Epithelial cell of prostate (primary cell): ENCODE results near the gene CNIH2.
"Not testable (repeated sequence)": the region's sequence is repeated elsewhere in the genome, so short reads cannot be mapped to it uniquely, and the experiment has no call there.

Source experiments
- DNase-seq: peaks from one replicate; pipeline ENCODE4 v3.0.0-alpha.2; 2011; ENCODE audit warnings: low read depth, low spot score
- H3K27ac ChIP-seq: fragments of 450-650 bp; 2 replicates; pipeline ENCODE4 v1.5.1; 2017; ENCODE audit warnings: mild to moderate bottlenecking

CNIH2 gene

DNA sequence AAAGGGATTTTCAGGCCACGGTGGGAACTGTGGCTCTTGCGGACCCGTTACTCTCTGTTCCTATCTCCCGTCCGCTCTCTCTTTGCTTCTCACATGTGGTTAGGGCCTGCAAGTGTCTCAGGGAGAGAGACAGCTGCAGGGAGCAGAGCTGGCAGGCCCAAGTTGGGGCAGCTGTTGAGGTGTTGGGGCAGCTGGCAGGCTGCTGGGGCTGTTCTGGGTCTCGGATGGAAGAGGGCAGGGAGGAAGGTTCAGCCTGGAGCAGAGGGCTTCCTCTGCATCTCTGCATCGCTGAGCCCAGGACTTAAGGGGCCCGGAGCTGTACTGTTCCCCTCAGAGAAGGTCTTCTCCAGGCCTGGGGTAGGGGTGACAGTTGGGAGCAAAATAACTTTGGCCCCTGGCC, 2.6 kb upstream of the CNIH2 start:
- H3K27ac ChIP-seq = no peak overlapping the region
- no peak for DNase-seq

DNA sequence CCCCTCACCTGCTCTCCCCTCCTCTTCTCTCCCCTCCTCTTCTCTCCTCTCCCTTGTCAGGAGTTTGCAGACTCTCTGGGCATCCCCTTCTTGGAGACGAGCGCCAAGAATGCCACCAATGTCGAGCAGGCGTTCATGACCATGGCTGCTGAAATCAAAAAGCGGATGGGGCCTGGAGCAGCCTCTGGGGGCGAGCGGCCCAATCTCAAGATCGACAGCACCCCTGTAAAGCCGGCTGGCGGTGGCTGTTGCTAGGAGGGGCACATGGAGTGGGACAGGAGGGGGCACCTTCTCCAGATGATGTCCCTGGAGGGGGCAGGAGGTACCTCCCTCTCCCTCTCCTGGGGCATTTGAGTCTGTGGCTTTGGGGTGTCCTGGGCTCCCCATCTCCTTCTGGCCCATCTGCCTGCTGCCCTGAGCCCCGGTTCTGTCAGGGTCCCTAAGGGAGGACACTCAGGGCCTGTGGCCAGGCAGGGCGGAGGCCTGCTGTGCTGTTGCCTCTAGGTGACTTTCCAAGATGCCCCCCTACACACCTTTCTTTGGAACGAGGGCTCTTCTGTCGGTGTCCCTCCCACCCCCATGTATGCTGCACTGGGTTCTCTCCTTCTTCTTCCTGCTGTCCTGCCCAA, 1.9 kb upstream of the CNIH2 start:
- no peak for DNase-seq
- no peak overlapping the region for H3K27ac ChIP-seq

DNA sequence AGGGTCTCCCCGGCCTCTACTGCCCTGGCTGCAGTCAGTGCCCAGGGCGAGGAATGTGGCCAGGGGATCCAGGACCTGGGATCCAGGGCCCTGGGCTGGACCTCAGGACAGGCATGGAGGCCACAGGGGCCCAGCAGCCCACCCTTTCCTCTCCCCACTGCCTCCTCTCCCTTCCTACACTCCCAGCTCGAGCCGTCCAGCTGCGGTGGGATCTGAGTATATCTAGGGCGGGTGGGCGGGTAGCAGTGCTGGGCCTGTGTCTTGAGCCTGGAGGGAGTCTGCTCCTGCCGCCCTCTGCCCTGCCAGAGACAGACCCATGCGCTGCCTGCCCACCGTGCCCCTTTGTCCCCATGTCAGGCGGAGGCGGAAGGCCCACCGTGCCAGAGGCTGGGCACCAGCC, 1.4 kb upstream of the CNIH2 start:
- not testable (repeated sequence) for H3K27ac ChIP-seq, DNase-seq

DNA sequence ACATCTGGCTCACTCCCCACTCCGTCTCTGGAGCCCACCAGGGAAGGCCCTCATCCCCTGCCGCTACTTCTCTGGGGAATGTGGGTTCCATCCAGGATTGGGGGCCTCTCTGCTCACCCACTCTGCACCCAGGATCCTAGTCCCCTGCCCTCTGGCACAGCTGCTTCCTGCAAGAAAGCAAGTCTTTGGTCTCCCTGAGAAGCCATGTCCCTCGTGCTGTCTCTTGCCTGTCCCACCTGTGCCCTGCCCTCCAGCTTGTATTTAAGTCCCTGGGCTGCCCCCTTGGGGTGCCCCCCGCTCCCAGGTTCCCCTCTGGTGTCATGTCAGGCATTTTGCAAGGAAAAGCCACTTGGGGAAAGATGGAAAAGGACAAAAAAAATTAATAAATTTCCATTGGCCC, 911 bp upstream of the CNIH2 start:
- DNase-seq, H3K27ac ChIP-seq: not testable (repeated sequence)

DNA sequence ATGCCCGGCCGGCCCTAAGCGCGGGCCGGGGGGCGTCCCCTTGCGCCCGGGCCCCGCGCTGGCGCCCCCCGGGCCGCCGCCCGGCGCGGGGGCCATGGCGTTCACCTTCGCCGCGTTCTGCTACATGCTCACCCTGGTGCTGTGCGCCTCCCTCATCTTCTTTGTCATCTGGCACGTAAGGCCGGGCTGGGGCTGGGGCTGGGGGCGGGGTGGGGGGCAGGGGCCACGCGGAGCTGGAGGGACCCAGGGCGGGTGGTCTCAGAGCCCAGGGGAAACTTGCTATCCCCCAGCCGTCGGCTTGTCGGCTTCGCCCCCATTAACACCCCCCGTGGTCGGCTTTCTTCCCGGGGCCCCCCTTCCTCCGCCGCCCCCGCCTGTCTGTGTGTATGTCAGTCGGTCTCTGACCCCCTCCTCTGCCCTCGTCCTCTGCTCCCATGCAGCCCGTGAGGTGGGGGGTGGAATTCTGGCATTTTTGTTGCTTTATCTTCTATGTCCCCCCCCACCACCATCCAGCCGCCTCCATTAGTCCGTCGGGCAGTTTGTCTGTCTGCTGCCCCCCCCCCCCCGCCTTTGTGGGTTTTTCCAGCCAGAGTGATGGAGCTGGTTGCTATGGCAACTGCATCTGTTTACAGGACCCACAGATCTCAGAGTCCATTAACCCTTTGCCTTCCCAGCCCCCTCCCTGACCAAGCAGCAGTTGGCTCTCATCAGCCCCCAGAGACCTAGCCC, 552 bp downstream of the CNIH2 start:
- H3K27ac ChIP-seq = no peak overlapping the region
- DNase-seq = no peak

DNA sequence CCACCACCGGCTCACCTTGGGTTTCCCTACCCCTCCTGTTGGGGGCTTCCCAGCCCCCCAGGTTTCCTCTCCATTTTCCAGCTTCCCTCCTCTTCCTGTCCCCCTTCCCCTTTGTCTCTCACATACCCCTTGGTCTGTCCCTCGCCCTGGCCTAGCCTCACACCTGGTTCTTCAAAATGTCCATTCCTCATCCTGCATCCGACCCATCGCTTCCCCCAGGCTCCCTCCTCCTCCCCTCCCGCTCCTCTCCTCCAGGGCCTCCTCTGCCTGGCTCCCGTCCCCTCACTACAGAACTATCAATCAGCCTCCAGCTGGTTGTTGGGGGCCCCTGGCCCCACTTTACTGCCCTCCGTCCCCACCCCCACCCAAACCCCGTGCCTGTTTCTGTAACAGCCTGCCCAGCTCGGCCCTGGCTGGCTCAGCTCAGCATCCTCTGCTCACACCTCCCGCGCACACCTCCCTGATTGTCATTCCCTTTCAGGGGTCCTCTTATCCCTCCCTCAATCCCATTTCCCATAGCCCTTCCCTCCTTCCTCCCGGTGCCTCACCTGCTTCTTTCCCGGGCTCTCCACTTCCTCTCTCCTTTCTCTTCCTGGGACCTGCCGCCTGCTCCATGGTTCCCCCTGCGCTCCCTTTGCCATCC, 1.2 kb downstream of the CNIH2 start:
- no peak for DNase-seq
- no peak overlapping the region for H3K27ac ChIP-seq

DNA sequence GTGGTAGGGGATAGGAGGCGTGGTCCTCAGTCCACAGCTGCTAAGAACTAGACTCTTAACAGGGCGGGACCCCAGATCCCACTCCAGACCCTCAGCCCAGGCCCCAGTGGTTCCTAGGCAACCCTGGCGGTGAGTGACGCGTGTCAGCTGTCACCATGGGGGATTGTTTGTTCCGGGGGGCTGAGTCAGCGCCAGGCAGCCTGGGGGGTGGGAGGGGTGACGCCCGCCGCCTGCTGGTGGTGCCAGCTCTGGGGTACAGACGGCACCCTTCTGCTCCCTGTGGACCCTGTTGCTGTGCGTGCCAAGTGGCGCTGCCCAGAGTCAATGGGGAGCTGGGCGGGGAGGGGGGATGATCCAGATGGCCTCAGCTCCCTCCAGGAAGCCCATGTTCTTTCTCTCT, 2.5 kb downstream of the CNIH2 start:
- H3K27ac ChIP-seq = no peak overlapping the region
- no peak for DNase-seq

DNA sequence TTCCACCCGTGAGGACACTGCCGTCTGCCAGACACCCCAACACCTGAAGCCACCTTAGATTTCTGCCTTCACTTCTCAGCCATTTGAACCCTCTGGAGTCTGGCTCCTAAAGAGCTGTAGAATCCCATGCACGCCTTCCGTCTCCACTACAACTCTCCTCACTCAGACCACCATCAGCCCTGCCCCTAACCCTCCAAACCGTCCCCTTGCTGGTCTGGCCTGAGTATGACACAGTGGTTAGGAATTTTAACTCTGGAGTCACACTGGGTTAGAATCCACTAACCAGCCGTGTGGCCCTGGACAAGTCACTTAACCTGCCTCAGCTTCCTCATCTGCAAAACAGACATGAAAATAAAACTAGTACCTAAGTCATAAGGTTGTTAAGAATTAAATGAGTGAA, 3.0 kb downstream of the CNIH2 start:
- DNase-seq = no peak
- H3K27ac ChIP-seq = no peak overlapping the region

DNA sequence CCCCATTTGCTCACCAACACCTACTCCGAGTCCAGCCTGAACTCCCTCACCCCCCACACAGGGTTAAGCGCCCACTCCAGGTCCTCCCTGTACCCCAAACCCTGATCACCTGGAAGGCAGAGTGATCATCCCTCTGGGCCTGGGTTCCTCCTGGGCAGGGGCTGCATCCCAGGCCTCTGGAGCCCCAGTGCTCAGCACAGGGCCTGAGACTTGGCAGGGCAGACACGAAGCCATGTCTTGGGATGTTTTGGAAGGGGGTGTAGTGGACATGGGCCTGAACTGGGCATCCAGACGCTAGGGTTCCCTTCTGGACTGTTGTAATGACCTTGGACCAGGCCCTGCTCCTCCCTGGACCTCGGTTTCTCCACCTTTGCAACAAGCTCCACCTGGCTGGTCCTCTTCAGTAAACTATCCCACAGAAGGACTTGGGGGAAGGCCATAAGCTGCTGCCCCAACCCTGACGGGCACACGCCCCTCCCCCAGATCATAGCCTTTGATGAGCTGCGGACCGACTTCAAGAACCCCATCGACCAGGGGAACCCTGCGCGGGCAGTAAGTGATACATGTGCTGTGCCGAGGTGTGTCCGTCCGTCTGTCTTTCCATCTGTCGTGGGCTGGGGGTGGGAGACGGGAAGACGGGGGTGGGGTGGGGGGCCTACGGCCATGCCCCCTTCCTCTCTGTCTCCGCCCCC, 3.9 kb downstream of the CNIH2 start:
- no peak for DNase-seq
- H3K27ac ChIP-seq = no peak overlapping the region

DNA sequence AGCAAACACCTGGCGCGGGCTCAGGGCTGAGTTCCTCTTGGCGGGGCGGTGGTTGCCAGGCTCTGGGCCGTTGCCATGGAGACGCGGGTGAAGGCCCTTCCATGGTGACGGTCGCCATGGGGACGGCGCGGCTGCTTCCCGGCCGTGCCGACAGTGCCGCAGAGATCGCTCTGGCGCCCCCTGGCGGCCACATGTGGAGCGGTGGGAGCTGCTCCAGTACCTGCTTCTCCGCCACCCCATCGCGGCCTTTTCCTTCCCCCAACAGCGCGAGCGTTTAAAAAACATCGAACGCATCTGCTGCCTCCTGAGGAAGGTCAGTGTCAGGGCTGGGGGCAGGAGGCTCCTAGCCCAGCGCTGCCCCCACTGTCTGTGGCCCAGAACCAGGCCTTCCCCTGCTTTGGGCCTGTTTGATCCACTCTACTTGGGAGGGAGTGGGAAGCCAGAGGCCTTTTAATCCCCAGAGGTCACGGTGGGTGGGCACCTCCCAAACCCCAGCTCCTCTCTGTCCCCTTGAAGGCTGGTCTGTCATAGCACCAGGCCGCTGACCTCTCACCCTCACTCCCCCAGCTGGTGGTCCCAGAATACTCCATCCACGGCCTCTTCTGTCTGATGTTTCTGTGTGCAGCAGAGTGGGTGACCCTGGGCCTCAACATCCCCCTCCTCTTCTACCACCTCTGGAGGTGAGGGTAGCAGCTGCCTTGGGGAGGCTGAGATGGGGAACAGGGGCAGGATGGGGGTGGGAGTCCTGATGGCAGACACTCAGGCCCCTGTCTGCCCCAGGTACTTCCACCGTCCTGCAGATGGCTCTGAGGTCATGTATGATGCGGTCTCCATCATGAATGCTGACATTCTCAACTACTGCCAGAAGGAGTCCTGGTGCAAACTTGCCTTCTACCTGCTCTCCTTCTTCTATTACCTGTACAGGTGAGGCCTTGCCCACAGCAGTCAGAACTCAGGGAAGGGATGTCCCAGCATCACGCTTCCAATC, 4.8 kb downstream of the CNIH2 start:
- peak; percentile 76 for DNase-seq
- H3K27ac ChIP-seq = no peak overlapping the region

DNA sequence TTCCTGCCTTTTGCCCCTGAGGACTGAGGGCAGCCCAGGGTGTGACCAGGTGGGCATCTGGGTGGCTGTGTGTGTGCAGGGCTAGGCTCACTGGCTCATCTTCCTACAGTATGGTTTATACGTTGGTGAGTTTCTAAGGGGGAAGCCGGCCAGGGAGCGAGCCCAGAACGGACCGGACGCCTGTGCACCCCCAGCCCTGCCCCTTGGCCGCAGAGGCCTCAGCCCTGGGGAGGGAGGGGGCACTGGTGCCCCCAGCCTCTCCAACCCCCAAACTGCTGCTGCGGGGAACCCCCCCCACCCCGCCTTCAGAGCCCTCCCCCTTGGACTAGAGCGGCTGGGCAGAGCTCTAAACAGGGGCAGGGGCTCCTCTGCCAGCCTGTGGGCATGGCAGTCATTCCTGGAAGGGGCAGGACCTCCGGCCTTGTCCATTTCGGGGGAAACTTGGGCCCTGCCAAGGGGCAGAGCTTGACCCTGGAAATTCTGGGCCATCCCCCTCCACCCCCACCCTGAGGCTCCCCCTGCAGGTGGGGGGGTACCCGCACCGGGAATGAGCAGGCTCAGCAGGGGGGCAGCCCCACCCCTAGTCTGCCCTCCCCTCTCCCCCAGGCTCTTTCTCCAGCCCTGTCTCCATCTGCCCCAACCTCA, 5.6 kb downstream of the CNIH2 start:
- no peak for DNase-seq
- no peak overlapping the region for H3K27ac ChIP-seq

DNA sequence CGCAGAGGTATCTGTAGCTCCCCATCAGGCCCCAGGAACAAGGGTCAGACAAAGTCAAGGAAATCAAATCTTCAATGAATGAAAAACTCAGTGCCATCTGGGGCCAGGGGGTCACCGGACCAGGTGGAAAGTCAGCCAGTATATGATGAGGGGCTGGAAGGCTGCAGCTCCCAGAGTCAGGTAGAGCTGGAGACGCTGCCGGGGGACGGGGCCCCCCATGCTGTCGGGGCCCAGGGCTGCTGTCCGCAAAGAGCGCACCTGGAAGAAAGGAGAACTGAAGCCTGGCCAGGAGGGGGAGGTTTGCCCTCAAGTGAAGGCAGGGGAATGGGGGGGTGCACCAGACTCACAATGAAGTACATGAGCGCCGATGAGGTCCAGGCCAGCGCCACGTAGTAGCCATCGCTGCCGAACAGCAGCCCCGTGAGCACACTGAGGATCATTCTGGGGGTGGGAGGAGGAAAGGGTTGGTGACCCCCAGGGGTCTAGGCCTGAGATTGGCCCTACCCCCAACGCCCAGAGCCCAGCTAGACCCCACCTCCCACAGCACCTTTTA, 6.6 kb downstream of the CNIH2 start:
- no peak overlapping the region for H3K27ac ChIP-seq
- no peak for DNase-seq

DNA sequence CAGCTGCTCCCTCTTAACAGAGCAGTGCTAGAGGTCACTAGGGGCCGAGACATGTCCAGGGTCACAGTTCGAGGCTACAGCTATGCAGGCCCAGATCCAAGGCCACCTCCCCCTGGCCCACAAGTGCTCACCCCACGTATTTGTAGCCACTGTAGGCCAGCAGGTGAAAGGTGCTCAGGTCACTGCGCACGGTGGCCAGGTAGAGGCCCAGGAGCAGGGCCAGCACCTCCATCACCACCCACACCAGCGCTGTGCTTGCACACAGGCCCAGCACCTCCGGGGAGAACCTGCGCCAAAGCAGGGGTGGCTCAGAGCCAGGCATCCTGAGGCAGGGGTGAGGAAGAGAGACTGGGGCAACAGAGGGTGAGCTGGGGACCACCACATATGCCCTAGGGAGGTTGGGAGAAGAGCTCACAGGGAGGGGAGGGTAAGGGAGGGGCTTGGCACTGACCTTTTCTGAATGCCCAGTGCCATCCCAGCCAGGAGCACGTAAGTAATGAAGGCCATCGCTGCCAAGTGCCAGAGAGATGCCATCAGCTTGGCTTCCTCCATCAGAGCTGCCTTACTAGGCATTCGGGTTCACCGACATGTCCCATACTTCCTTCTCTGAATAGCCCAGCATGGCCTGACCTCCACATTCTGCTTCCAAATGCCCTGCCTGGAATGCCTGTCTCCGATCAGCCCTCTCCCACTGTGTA, 7.4 kb downstream of the CNIH2 start:
- no peak for DNase-seq
- H3K27ac ChIP-seq = no peak overlapping the region

DNA sequence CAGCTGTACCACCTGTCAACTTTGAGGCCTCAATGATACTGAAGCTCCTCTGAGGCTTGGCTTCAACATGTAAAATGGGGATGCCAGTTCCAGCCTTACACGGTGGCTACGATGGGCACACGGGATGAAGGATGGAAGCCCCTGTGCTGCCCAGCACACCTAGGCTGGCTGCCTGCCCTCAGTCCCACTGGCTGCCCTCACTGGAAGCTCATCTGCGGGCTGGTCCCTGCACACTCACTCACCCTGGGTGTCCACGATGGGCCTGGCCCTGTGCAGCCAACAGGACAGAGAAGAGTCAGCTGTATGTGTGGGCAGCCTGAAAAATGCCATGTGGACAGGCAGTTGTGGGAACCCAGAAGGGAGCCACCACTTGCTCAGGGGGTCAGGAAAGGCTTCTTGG, 8.7 kb downstream of the CNIH2 start:
- H3K27ac ChIP-seq = no peak overlapping the region
- no peak for DNase-seq

DNA sequence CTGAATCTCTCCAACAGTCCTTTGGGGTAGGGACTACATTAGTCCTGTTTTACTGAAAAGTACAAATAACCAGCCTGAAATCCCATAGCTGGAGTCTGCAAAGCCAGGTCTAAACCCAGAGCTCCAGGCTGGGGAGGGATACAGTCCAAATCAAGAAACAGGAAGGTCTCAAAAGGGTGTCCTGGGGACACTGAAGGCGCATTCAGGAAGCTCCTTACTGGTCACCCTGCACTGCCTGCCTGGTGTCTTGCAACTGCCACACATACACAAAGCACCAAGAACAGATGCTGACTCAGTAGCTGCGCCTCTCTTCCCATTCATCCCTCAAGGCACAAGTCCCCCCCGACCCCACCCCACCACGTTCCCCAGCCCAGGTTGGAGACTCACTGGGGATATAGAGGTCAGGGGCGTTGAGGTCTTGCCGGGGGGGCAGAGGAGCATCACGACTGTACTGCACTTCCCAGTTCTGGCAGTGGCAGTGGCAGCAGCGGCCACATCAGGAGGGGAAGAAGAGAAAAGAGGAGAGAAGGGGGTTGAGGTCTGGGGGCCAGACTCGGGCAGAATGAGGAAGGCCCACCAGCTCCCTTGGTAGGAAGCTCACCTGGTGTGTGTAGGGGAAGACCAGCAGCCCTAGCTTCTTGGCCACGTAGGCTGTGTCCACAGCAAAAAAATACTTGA, 9.4 kb downstream of the CNIH2 start:
- H3K27ac ChIP-seq = no peak overlapping the region
- no peak for DNase-seq

DNA sequence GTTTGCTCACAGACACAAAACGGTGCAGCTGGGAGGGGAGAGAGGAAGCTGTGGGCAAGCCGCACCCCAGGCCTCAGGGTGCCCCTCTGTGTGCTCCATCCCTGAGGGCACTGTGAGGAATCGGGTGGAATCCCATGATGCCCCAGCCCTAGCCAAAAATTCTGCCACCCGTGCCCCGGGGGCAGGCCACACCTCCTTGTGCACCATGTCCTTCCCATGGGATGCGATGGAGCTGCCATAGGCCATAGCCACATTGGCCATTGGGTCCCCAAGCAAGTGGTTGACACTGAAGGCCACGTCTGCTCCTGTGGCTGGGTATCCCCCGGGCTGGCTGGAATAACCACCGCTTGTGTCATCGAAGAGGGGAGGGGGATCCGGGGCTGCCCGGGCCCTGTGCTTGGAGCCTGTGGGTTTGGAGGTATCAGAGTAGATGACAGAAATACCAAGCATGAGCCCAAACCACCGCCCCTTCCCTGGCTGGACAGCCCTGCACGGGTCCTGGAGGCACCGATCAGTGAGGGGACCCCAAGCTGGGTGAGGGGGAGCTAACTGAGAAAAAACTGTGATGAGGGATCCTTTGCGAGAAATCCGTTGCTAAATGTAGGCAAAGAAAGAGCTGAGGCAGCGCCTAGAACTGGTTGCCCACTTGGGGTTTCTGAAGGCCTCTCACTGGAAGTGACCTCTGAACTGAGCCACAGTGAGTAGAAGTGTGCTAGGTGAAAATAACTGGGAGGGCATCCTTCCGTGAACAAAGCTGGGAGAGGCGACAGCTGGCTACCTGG, 10.1 kb downstream of the CNIH2 start:
- no peak for DNase-seq
- H3K27ac ChIP-seq = peak overlapping the region; percentile 77
